SK-N-MC (cell line): Measurements from ENCODE around the gene CBX3.

Experiments
- EZH2 ChIP-seq: fragments of 200-600 bp; sonication (generic); IDR thresholded peaks from one replicate; pipeline ENCODE4 v1.6.1; 2017; ENCODE audit warnings: antibody characterized with exemption
- POLR2AphosphoS5 ChIP-seq: IDR thresholded peaks from 2 replicates; pipeline ENCODE4 v1.6.1; 2012; ENCODE audit warnings: mild to moderate bottlenecking, low read depth, low read length, borderline replicate concordance

- TF ChIP-seq POLR2AphosphoS5: no peak
- no peak for TF ChIP-seq EZH2
Measured at GRCh38 chr7:26191233-26191973, 10.1 kb upstream of the CBX3 start.
